ENCODE measurements around the gene UBE2C.

The UBE2C gene

DNA sequence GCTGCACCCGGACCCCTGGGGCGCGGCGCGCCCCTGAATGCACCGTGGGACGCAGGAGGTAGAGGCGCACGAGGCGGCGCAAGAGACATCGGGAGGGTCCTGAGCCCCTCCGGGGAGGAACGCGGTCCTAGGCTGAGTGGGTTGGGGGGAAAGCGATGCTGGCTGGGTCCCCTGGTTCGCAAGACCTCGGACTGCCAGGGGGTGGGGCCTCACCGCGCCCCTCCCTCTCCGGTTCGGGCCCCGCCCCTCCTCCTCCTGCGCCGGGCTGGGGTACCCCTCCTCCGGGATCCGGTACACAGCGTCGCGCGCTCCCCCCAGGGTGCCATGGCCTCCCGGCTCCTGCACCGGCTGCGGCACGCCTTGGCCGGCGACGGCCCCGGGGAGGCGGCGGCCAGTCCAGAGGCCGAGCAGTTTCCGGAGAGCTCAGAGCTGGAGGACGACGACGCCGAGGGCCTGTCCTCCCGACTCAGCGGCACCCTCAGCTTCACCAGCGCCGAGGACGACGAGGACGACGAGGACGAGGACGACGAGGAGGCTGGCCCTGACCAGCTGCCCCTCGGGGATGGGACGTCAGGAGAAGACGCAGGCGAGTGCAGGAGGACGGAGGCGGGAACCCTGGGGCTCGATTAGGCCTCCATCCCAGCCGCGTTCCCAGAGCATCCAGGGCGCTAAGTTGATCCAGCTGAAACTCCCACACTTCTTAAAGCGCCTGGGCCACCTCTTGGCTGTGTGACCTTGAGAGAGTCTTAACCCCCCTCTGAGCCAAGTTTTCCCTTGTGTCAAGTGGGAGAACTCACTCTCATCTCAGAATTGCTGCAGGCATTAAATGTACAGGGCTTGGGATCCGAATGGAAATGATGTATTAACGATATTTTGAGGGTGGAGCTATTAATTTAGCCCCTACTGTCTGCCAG lies 21.7 kb downstream of the UBE2C start:
- peak; percentile 52 for DNase-seq

DNA sequence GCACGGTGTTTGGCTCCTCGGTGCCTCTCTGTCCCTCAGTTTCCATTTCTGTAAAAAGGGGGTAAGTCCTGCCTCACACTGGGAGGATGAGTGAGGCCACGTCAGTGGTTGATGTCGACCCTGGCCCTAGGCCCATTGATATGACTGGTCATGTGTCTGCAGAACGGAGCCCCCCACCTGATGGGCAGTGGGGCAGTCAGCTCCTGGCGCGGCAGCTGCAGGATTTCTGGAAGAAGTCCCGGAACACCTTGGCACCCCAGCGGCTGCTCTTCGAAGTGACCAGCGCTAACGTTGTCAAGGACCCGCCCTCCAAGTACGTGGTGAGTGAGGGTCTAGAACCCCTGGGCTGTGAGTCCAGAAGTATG lies 22.3 kb downstream of the UBE2C start:
- no peak for DNase-seq

DNA sequence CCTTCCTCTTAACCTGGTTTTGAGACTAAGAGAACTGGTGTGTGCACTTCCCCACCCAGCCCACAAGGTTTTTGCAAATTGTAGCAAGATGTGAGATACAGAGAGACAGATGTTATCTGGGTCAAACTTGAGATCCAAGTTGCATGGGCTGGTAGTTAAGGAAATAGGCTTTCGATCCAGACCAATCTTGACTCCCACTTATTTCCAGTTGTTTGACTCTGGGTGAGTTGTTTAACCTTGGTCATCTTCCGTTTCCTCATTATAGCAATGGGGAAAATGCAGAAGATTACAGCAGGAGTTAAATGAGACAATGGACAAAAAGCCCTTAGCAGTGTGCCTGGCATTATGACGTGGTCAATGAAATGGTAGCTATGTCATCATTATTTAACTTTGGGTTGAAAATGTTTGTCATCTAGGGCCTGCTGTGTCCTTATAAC lies 22.9 kb downstream of the UBE2C start:
- no peak for DNase-seq

DNA sequence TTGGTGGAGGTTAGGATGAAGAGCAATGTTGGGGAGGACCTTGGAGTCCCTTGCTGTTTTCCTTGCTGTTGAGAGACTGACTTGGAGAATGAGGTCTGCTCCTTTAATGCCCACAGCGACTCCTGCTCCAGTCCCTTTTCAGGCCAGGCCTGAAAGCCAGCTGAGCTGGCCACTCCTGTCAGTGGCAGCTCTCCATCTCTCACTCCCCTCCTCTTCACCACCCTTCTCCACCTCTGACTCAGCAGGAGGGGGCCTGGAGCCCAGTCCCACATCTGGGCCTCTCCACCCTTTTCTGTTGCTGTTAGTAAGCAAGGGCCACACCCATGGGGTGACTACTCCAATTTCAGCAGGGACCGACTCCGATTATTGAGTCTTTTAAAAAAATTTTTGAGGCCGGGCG lies 23.4 kb downstream of the UBE2C start:
- no peak for DNase-seq

DNA sequence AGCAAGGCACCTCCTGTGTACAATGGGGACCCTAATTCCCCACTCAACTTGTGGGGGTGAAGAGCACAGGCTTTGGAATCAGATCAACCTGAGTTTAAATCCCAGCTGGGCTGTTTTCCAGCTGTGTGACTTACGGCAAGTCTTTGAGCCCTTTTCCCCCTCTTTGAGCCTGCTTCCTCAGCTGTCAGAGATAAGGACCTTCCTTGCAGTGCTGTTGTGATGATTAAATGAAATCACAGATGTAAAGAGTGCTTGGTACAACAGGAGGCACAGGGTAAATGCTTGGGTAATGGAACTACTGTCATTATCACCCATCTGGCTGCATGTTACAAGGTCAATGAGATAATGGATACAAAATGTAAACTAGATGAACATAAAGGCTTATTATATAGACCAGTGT lies 24.4 kb downstream of the UBE2C start:
- DNase-seq = no peak

DNA sequence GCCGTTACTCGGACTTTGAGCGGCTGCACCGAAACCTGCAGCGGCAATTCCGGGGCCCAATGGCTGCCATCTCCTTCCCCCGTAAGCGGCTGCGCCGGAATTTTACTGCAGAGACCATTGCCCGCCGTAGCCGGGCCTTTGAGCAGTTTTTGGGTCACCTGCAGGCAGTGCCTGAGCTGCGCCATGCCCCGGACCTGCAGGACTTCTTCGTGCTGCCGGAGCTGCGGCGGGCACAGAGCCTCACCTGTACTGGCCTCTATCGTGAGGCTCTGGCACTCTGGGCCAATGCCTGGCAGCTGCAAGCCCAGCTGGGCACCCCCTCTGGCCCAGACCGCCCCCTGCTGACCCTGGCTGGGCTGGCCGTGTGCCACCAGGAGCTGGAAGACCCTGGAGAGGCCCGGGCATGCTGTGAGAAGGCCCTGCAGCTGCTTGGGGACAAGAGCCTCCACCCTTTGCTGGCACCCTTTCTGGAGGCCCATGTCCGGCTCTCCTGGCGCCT lies 28.3 kb downstream of the UBE2C start:
- DNase-seq = no peak

DNA sequence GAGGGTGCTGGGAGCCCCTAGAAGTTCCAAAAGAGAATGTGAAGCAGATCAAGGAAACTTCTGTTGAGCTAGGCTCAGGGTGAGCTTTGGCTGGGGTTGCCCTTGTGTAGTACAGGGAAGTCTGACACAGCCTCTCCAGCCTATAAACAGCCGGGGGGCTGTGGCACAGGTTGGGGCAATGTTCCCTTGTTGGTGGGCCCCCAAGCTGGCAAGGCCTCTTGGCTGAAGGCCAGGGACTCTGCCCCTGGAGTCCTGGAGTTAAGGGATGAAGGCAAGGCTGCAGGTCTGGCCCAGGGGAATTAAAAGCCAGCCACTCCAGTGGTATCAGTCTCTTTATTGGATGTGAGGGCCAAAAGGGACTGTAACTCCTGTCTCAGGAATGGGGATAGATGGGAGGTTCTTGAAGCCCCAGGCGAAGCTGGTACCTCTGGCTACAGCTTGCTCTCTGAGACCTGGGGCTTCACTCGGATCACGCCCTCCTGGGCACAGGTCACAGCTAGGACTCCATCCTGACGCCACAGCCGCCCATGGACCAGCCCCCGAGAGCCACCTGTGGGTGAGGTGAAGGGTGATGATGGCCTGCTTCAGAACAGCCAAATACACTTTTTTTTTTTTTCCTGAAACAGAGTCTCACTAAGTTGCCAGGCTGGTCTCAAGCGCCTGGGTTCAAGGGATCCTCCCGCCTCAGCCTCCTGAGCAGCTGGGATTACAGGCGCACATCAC lies 29.1 kb downstream of the UBE2C start:
- DNase-seq = no peak

DNA sequence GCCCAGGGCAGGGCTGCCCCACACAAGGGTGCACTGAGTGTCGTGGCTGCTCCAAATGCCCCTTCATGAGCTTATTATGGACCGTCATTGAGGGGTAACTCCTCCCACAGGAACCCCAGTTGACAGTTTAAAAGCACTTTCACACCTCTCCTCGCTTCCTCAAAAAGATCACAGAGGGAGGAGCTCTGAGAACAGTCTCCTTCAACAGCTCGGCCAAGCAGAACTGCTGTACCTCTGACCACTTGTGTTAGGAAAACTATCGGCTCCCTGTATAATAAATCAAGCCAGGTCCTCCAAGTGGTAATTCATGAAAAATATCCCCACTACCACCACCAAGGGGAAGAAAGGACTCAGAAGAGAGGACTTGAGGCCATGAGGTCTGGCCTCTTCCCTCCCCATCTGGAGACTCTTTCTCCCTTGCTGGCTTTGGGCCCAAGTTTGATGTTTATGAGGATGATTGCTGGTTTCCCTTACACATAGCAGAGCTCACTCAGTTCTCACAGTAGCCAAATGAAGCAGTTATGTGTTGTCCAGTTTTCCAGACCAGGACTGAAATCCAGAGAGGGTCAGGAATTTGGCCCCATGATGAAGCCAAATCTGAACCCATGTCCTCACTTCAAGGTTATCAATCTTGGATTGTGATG lies 29.8 kb downstream of the UBE2C start:
- no peak for DNase-seq

DNA sequence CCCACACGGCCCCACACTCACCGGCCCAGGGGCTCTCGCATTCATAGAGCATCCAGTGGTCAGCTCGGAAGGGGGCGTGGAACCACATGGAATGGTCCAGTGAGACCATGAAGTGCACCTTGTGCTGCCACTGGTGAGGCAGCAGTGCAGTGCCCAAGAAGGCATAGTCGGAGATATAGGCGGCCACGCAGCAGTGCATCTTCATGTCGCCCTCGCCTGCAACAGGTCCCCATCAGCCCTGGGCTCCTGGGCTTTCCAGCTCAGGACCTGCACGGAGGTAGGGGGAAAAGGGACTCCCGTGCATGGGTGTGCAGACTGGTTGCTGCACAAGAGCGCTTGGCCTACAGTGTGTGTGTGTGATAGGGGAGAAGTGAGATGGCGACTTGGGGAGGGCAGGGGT lies 31.1 kb downstream of the UBE2C start:
- DNase-seq = no peak

DNA sequence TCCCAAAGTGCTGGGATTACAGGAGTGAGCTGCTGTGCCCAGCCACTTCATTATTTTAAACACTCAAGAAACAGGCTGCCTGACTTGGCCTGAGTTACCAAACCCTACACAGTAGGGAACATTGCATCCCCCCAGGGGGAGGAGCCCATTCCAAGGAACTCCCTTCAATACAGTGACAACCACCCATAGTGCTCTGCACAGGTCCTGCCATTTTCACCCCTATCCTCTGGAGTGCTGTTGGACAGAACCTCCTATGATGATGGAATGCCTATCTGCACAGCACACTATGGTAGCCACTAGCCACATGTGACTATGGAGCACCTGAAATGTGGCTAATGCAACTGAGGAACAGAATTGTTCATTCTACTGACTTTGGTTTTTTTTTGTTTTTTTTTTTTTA lies 33.0 kb downstream of the UBE2C start:
- no peak for DNase-seq

DNA sequence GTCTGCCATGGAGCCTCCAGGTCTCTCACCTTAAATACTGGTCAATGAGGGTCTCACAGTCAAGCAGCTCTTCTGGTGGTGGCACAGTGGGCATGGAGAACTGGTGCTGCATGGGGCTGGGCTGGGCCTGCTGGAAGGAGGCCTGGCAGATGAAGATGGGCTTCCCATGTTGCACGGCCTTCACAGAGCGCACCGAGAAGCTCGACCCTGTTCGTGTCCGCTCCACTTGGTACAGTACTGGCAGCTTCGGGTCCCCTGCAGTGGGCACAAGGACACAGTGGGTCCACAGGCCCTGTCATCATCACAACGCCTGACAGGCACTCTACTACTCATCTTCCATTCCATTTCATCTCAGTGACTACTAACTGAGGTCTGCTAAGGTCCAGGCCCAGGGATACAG lies 36.0 kb downstream of the UBE2C start:
- DNase-seq = no peak

DNA sequence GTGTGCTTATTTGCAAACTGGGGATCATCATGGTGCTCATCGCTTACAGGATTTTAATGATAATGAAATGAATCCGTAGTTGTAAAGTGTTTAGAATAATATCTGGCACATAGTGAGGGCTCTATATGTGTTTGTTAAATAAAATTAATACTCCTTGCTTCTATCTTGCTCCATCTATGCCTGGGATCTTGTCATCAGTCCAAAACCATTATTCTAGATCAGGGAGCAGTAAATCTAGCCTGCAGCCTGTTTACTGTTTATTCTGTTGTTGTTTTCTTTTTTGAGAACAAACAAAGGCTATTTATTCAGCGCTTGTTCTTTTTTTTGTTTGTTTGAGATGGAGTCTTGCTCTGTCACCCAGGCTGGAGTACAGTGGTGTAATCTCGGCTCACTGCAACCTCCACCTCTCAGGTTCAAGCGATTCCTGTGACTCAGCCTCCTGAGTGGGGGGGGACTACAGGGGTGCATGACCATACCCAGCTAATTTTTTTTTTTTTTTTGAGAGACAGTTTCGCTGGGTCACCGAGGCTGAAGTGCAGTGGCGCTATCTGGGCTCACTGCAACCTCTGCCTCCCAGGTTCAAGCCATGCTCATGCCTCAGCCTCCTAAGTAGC lies 36.6 kb downstream of the UBE2C start:
- no peak for DNase-seq

DNA sequence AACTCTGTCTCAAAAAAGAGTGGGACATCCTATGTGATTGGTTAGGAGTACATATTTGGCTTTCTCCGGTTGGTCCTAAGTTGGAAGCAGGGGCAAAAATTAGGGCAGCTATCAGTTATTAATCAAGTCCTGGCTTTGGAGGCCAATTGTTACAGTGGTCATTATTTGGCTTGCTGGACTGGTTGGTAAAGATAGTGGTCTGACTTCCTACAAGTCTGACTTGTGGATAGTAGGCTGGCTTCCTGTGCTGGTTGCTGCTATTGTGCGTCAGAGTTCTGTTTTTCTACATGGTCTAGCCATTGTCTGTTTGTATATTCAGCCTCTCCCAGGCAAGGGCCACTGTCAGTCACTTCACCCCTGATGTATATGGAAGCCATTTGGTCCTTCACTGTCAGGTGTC lies 37.8 kb downstream of the UBE2C start:
- no peak for DNase-seq

DNA sequence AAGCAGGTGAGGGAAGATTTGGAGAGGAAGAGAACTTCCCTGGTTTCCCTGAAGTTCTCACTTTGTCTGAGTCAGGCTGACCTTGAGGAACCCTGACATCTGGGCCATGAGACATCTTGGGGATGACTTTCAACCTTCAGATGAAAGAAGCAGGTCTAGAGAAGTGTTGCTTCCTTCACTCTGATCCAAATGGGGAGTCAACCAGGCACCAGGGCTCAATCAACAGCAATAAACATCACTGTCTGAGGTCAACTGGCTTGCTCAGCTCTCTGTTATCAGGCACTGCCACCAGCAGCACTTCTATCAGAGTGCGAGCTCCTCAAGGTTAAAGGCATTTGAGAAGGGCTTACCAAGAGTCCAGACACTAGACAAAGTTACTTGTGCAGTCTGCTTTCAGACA lies 38.5 kb downstream of the UBE2C start:
- no peak for DNase-seq

DNA sequence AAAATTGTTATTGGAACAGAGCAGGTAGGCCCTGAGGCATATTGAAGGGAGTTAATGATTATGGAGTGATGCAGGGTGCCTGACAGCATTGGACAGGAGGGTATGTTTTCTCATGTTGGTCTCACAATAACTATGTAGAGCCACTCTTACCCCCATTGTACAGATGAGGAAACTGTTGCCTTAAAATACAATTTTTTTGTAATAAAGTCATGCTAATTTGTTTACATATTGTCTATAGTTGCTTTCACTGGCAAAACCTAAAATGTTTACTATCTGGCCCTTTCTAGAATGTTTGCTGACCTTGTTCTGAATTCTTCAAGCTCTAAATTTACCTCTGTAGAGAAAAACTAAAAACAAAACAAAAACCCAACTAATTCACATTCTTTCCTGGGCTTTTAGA lies 39.1 kb downstream of the UBE2C start:
- no peak for DNase-seq

DNA sequence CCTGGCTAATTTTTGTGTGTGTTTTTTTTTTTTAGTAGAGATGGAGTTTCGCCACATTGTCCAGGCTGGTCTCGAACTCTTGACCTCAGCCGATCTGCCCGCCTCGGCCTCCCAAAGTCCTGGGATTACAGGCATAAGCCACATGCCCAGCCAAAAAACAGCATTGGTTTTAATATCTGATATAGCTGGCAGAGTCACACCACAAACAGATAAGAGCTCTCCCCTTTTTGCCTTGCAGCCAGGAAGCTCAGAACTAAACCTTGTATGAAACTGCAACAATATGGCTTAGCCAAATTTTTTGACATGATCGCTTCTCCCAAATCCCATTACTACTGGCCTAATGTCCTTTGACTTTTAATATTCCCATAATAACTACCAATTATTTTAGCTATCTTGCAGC lies 39.9 kb downstream of the UBE2C start:
- DNase-seq = no peak

DNA sequence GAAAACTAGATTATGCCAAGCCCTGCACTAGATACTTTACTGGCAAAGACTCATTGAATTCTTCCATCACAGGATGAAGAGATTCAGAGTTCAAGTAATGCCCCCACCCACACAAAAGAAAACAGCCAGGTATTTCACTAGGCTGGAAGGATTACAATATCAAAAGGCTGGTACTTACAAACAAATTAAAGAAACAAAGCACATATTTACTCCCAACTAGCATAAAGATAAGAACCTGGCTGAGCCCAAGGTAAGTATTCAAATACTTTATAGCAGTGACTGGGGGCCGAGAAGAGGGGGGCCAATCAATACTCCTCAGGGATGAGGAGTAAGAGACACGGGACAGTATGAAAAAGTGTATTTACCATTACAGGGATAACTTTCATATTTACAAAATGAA lies 41.0 kb downstream of the UBE2C start:
- no peak for DNase-seq

DNA sequence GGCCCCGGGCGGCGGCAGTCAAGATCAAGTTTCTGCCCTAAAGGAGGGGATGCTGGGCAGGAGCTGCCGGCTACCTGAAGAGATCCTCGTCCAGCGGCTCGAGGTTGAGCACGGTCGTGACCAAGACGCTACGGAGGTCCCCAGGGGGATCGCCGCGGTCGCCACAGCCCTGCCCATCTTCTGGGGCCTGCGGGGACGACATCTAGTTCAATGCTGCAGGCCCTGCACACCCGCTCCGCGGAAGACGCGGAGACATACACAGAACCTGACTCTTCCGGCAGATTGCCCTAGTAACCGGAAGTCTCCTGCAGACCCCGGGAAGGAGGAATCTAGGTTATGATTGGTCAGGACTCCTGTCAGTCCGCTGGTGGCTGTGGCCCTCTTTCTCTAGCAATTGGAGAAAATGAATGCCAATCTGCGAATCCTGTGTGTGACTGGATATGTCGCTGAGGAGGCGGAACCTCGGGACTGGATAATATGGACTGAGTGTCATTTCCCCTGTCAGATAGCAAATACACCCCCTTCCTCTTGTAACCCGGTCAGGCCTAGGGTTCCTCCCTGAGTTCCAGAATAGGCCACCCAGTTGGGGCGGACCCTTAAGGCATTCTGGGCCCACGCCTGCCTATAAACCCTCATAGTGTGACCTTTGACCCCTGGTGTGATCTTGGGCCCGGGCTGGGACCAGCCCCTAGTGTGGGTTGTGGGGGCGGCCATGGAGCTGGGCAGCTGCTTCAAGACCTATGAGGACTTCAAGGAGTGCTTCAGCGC lies 44.9 kb downstream of the UBE2C start, which contains the start of the genes ACOT8 and ZSWIM3:
Gene ACOT8, minus strand, starts transcription at position 279 of the 768 bp plus-strand sequence. Its CDS starts 77 bp downstream, at position 202.
Gene ZSWIM3, plus strand, starts transcription at position 501 of the 768 bp plus-strand sequence. Its CDS starts 212 bp downstream, at position 713.
- DNase-seq = peak; percentile 77

DNA sequence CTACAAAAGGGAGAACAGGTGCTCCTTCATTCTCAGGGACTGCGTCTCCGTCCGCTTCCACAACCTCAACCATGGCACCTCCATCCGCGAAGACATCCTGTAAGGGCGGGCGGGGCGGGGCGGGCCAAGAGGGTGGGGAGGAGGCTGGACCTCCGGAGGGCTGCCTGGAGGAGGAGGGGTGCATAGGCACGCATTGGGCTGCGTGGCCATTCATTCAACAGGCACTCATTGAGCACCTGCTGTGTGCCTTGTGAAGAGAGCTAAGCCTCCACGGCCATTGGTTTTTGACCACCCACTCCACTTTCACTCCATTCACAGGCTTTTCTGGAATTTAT lies 45.4 kb downstream of the UBE2C start:
- DNase-seq = no peak

DNA sequence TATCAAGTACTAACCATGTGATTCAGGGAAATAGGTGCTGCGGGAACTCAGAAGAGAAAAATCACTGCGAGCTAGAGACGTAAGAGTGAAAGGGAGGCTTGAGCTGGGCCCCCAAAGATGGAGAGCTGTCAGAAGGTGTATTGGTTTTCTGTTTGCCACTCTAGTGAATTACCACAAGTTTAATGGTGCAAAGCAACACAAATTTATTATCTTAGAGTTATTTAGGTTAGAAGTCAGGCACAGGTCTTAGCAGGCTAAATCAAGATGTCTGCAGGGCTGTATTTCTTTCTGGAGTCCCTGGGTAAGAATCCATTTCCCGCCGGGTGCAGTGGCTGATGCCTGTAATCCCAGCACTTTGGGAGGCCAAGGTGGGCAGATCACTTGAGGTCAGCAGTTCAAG lies 47.5 kb downstream of the UBE2C start:
- DNase-seq = no peak

DNA sequence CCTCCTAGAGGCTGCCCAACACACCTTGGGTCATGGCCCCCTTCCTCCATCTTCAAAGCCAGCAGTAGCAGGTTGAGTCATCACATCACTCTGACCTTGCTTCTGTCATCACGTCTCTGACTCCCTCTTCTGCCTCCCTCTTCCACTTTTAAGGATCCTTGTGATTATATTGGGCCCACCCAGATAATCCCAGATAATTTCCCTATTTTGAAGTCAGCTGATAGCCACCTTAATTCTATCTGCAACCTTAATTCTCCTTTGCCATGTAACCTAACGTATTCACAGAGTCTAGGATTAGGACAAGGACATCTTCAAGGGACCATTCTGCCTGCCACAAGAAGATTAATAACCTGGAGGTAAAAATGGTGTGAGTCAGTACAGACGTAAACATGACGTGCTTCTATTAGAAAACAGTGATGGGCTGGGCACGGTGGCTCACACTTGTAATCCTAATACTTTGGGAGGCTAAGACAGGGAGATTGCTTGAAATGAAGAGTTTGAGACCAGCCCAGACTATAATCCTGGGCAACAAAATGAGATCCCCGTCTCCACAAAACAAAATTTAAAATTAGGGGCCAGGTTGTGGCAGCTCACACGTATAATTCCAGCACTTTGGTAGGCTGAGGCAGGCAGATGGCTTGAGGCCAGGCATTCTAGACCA lies 48.2 kb downstream of the UBE2C start:
- no peak for DNase-seq
